ENCODE results near the gene ETFA.
A peak's percentile ranks its signal among the peaks of the same experiment; 100 is the strongest.

ETFA gene

GRCh38 chr15:76195506-76196268 lies 115.6 kb downstream of the ETFA start:
- DNase-seq (ENCODE audit: low spot score): no peak

GRCh38 chr15:76193934-76194333 lies 117.3 kb downstream of the ETFA start:
- no peak for DNase-seq (ENCODE audit: low spot score)

- DNase-seq (ENCODE audit: low spot score): no peak
Measured at GRCh38 chr15:76192715-76193114, 118.6 kb downstream of the ETFA start.

- no peak for DNase-seq (ENCODE audit: low spot score)
Measured at GRCh38 chr15:76191539-76192244, 119.6 kb downstream of the ETFA start.

GRCh38 chr15:76190751-76191538 lies 120.3 kb downstream of the ETFA start:
- DNase-seq (ENCODE audit: low spot score): peak; percentile 92

GRCh38 chr15:76190070-76190564 lies 121.2 kb downstream of the ETFA start:
- DNase-seq (ENCODE audit: low spot score): no peak

GRCh38 chr15:76189106-76189505 lies 122.2 kb downstream of the ETFA start:
- no peak for DNase-seq (ENCODE audit: low spot score)

GRCh38 chr15:76187163-76187562 lies 124.1 kb downstream of the ETFA start:
- DNase-seq (ENCODE audit: low spot score): no peak

- peak; percentile 69 for DNase-seq (ENCODE audit: low spot score)
Measured at GRCh38 chr15:76185716-76186115, 125.6 kb downstream of the ETFA start.

- no peak for DNase-seq (ENCODE audit: low spot score)
Measured at GRCh38 chr15:76184650-76185035, 126.6 kb downstream of the ETFA start.

GRCh38 chr15:76183930-76184649 lies 127.2 kb downstream of the ETFA start:
- DNase-seq (ENCODE audit: low spot score): no peak

GRCh38 chr15:76181705-76182107 lies 129.6 kb downstream of the ETFA start:
- no peak for DNase-seq (ENCODE audit: low spot score)

- no peak for DNase-seq (ENCODE audit: low spot score)
Measured at GRCh38 chr15:76180321-76180720, 130.9 kb downstream of the ETFA start.

GRCh38 chr15:76179023-76179422 lies 132.2 kb downstream of the ETFA start:
- no peak for DNase-seq (ENCODE audit: low spot score)

GRCh38 chr15:76178296-76179000 lies 132.8 kb downstream of the ETFA start:
- DNase-seq (ENCODE audit: low spot score): no peak

GRCh38 chr15:76177491-76178040 lies 133.7 kb downstream of the ETFA start:
- DNase-seq (ENCODE audit: low spot score): peak; percentile 91

- no peak for DNase-seq (ENCODE audit: low spot score)
Measured at GRCh38 chr15:76176487-76177085, 134.7 kb downstream of the ETFA start.

GRCh38 chr15:76176059-76176458 lies 135.2 kb downstream of the ETFA start:
- DNase-seq (ENCODE audit: low spot score): no peak

- DNase-seq (ENCODE audit: low spot score): no peak
Measured at GRCh38 chr15:76175442-76175841, 135.8 kb downstream of the ETFA start.

- no peak for DNase-seq (ENCODE audit: low spot score)
Measured at GRCh38 chr15:76174654-76175053, 136.6 kb downstream of the ETFA start.

All from GM03348 (cell line).